ENCODE results near the gene CFAP299. TPM values are rescaled to one million over a fixed set of nuclear protein-coding genes. Genes with fewer than 3 reads are reported as not detected.
A peak's percentile ranks its signal among the peaks of the same experiment; 100 is the strongest.

CFAP299 gene
- total RNA-seq, 2 experiments from 2014 or later, result 0.63 to 3.7 TPM

DNA sequence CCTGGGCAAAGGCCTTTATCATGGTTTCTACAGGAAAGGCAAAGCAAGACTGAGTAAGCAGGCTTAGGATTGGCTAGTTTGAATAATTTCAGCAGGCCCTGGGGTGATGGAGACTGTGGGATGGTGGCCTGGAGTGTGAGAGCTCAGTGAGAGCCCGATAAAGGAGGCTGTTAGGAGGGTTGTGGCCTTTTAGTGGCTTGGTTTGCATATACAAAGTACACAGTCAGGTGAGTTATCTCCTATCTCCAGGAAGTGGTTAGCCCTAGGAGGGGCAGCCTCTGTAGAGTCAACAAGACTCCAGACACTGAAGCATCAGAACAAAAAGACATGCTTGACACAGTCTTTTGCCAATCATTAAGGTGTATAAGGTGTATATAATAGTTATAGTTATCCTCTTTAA, 157.2 kb downstream of the CFAP299 start:
- intact Hi-C loops (cut with micrococcal nuclease; ENCODE audit: unreplicated experiment), result no loop called here
- DNase-seq (ENCODE audit: low spot score), result peak; percentile 27
- Histone ChIP-seq H4K20me1 (ENCODE audit: insufficient read depth, low read length) (no peaks in the 10 kb centered on the region), H2AFZ (ENCODE audit: low read length) (no peak overlapping the region), H3K9me3 (ENCODE audit: low read length) (peaks cover 72% of the 10 kb centered on the region; the same call in 1 of the 2 replicates), H3K36me3 (ENCODE audit: insufficient read depth, low read length) (peaks cover 74% of the 10 kb centered on the region), H3K79me2 (ENCODE audit: insufficient read depth, low read depth, low read length) (no peaks in the 10 kb centered on the region), H3K27ac (ENCODE audit: low read depth, low read length, poor library complexity, severe bottlenecking) (no peak overlapping the region), H3K4me1 (ENCODE audit: insufficient read depth, low read length, poor library complexity, severe bottlenecking) (peaks cover 21% of the 10 kb centered on the region), H3K9me2 (ENCODE audit: insufficient read depth, low read length) (no peaks in the 10 kb centered on the region), H3K4me2 (ENCODE audit: low read length) (no peak overlapping the region), H3K4me3 (ENCODE audit: low read depth, low read length, poor library complexity, severe bottlenecking) (no peak overlapping the region)
- TF ChIP-seq EZH2phosphoT487 (IDR thresholded peaks at IDR 0.05; ENCODE audit: borderline replicate concordance, low read depth, low read length), result no peak
- BruUV-seq (replicated peaks), result no TSS peak
- POLR2A ChIA-PET, result interaction anchor here (0.6 kb wide), 1 partner anchor 1972 kb away, joined by 4 read pairs; no protein-coding TSS in a partner anchor
- CTCF ChIA-PET (ENCODE audit: unreplicated experiment), result no interaction called here

DNA sequence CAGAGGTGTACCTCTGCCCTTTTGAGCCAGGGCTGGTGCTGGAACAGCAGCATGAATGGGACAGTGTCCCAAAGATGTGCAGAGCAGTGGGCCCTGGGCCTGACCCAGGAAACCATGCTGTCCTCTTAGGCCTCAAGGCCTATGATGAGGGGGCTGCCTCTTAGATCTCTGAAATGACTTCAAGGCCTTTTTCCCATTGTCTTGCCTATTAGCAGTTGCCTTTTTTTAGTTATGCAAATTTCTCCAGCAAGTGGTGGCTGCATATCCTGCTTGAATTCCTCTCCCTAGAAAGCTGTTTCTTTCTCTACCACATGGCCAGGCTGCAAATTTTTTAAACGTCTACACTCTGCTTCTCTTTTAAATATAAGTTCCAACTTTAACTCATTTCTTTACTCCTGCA, 160.3 kb downstream of the CFAP299 start:
- Histone ChIP-seq H3K4me1 (ENCODE audit: insufficient read depth, low read length, poor library complexity, severe bottlenecking) (peaks cover 9% of the 10 kb centered on the region), H3K79me2 (ENCODE audit: insufficient read depth, low read depth, low read length) (no peaks in the 10 kb centered on the region), H2AFZ (ENCODE audit: low read length) (no peak overlapping the region), H3K4me2 (ENCODE audit: low read length) (no peak overlapping the region), H3K36me3 (ENCODE audit: insufficient read depth, low read length) (peaks cover 58% of the 10 kb centered on the region), H3K9me3 (ENCODE audit: low read length) (peaks cover 67% of the 10 kb centered on the region; the same call in 1 of the 2 replicates), H4K20me1 (ENCODE audit: insufficient read depth, low read length) (no peaks in the 10 kb centered on the region), H3K9me2 (ENCODE audit: insufficient read depth, low read length) (no peaks in the 10 kb centered on the region), H3K4me3 (ENCODE audit: low read depth, low read length, poor library complexity, severe bottlenecking) (no peak overlapping the region), H3K27ac (ENCODE audit: low read depth, low read length, poor library complexity, severe bottlenecking) (no peak overlapping the region)
- no TSS peak for BruUV-seq (replicated peaks)
- POLR2A ChIA-PET, result interaction anchor here (0.6 kb wide), 1 partner anchor 76 kb away, joined by 6 read pairs; no protein-coding TSS in a partner anchor
- TF ChIP-seq, protein P1, sequence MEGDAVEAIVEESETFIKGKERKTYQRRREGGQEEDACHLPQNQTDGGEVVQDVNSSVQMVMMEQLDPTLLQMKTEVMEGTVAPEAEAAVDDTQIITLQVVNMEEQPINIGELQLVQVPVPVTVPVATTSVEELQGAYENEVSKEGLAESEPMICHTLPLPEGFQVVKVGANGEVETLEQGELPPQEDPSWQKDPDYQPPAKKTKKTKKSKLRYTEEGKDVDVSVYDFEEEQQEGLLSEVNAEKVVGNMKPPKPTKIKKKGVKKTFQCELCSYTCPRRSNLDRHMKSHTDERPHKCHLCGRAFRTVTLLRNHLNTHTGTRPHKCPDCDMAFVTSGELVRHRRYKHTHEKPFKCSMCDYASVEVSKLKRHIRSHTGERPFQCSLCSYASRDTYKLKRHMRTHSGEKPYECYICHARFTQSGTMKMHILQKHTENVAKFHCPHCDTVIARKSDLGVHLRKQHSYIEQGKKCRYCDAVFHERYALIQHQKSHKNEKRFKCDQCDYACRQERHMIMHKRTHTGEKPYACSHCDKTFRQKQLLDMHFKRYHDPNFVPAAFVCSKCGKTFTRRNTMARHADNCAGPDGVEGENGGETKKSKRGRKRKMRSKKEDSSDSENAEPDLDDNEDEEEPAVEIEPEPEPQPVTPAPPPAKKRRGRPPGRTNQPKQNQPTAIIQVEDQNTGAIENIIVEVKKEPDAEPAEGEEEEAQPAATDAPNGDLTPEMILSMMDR (conservative IDR thresholded peaks at IDR 0.05; ENCODE audit: low read length), result no peak
- no peak for TF ChIP-seq EZH2phosphoT487 (IDR thresholded peaks at IDR 0.05; ENCODE audit: borderline replicate concordance, low read depth, low read length)
- no peak for DNase-seq (ENCODE audit: low spot score)
- CTCF ChIA-PET (ENCODE audit: unreplicated experiment), result no interaction called here
- intact Hi-C loops (cut with micrococcal nuclease; ENCODE audit: unreplicated experiment), result no loop called here

DNA sequence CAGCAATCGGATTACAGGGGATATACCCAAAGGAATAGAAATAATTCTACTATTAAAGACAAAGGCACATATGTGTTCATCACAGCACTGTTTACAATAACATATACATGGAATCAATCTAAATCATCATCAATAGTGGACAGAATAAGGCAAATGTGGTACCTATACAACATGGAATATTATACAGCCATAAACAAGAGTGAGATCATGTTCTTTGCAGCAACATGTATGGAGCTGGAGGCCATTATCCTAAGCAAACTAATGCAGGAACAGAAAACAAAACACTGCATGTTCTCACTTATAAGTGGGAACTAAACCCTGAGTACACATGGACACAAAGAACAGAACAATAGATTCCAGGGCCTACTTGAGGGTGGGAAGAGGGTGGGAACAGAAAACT, 163.2 kb downstream of the CFAP299 start:
- Histone ChIP-seq H3K27ac (ENCODE audit: low read depth, low read length, poor library complexity, severe bottlenecking) (no peak overlapping the region), H3K9me2 (ENCODE audit: insufficient read depth, low read length) (no peaks in the 10 kb centered on the region), H3K4me2 (ENCODE audit: low read length) (no peak overlapping the region), H3K79me2 (ENCODE audit: insufficient read depth, low read depth, low read length) (no peaks in the 10 kb centered on the region), H3K9me3 (ENCODE audit: low read length) (peaks cover 57% of the 10 kb centered on the region; the same call in 1 of the 2 replicates), H3K4me1 (ENCODE audit: insufficient read depth, low read length, poor library complexity, severe bottlenecking) (peaks cover 11% of the 10 kb centered on the region), H2AFZ (ENCODE audit: low read length) (no peak overlapping the region), H3K4me3 (ENCODE audit: low read depth, low read length, poor library complexity, severe bottlenecking) (no peak overlapping the region), H3K36me3 (ENCODE audit: insufficient read depth, low read length) (peaks cover 36% of the 10 kb centered on the region), H4K20me1 (ENCODE audit: insufficient read depth, low read length) (no peaks in the 10 kb centered on the region)
- BruUV-seq (replicated peaks), result no TSS peak
- ChIA-PET POLR2A (interaction anchor here (1.2 to 4.5 kb wide), 3 partner anchors 9 to 214 kb away, joined by 3 to 33 read pairs (median 4); no protein-coding TSS in a partner anchor), CTCF (ENCODE audit: unreplicated experiment) (no interaction called here)
- TF ChIP-seq EZH2phosphoT487 (IDR thresholded peaks at IDR 0.05; ENCODE audit: borderline replicate concordance, low read depth, low read length), result no peak
- TF ChIP-seq, protein P1 (conservative IDR thresholded peaks at IDR 0.05; ENCODE audit: low read length), result no peak
- no peak for DNase-seq (ENCODE audit: low spot score)
- intact Hi-C loops (cut with micrococcal nuclease; ENCODE audit: unreplicated experiment), result no loop called here
